Heart right ventricle (tissue), 16 donors: ENCODE measurements around the gene AGO1. TPM values are rescaled to one million over a fixed set of nuclear protein-coding genes. Genes with fewer than 3 reads are reported as not detected.
"Not testable (repeated sequence)": the region's sequence is repeated elsewhere in the genome, so short reads cannot be mapped to it uniquely, and the experiment has no call there.

Source experiments
- ATAC-seq, 8 donors: fragments of 200-7000 bp; cut with Tn5 transposase; one replicate each; pipeline ENCODE4 v1.9.1; 2020; ENCODE audit warnings: mild to moderate bottlenecking in 8 of 8, moderate library complexity in 8 of 8, moderate number of reproducible peaks in 1 of 8
- DNase-seq, 2 donors: peaks; one replicate each; pipeline ENCODE4 v3.0.0-alpha.2; 2020
- H3K27ac ChIP-seq, 10 donors: fragments of 200-600 bp; sonication (generic) in 2 of 10; one replicate each; pipeline versions ENCODE4 v1.5.0 to v1.8.0; 2020 to 2022; ENCODE audit warnings: mild to moderate bottlenecking in 3 of 10
- H3K27me3 ChIP-seq, 7 donors: fragments of 200-600 bp; one replicate each; pipeline ENCODE4 v1.8.0; 2021 to 2022; ENCODE audit warnings: mild to moderate bottlenecking in 2 of 7
- H3K36me3 ChIP-seq, 9 donors: fragments of 200-600 bp; sonication (generic) in 1 of 9; one replicate each; pipeline versions ENCODE4 v1.5.0 to v1.8.0; 2020 to 2022; ENCODE audit warnings: mild to moderate bottlenecking in 2 of 9
- H3K4me1 ChIP-seq, 9 donors: fragments of 200-600 bp; sonication (generic) in 1 of 9; one replicate each; pipeline versions ENCODE4 v1.5.0 to v1.8.0; 2020 to 2022; ENCODE audit warnings: mild to moderate bottlenecking in 4 of 9
- H3K4me3 ChIP-seq, 10 donors: fragments of 200-600 bp; sonication (generic) in 2 of 10; one replicate each; pipeline versions ENCODE4 v1.5.0 to v1.8.0; 2020 to 2022; ENCODE audit warnings: mild to moderate bottlenecking in 7 of 10, moderate library complexity in 2 of 10
- H3K9me3 ChIP-seq, 11 donors: fragments of 200-600 bp in 10 of 11; sonication (generic) in 2 of 11; one replicate each; pipeline versions ENCODE4 v1.5.0 to v1.8.0; 2013 to 2022; ENCODE audit warnings: mild to moderate bottlenecking in 2 of 11, control low read depth in 1 of 11, moderate library complexity in 1 of 11
- CTCF ChIP-seq, 9 donors: fragments of 200-600 bp; sonication (generic) in 2 of 9; IDR thresholded peaks; one replicate each; pipeline versions ENCODE4 v1.5.0 to v1.8.0; 2021 to 2022; ENCODE audit warnings: antibody characterized with exemption in 9 of 9, mild to moderate bottlenecking in 5 of 9, moderate library complexity in 1 of 9
- WGBS, 2 donors: extraction: QIAGEN DNeasy Blood & Tissue Kit; methylation state at CpG; one replicate each; pipeline ENCODE4 v1.1.7; 2013; ENCODE audit warnings: inconsistent platforms in 1 of 2; 5-methylcytosine and 5-hydroxymethylcytosine counted together
- intact Hi-C, 10 donors: fragments of 100-400 bp; cut with DNase I; formaldehyde crosslinking; loops; one replicate each; pipeline versions ENCODE4 v1.11.1 to v1.14.2; 2022
- polyA plus RNA-seq, 2 donors: library from polyadenylated mRNA; stranded (reverse); fragments of 200-250 nt; gene quantifications; one replicate each; pipeline ENCODE4 v1.2.3, GENCODE V29; 2013
- total RNA-seq, 10 donors: library from RNA; stranded (reverse); fragmentation: NEBNext Ultra II Directional in 3 of 10; extraction: Animal tissue kit (Norgen Biotek cat#: 25700) in 3 of 10; gene quantifications; one replicate each; pipeline versions ENCODE4 v1.2.1 to v1.2.4, GENCODE V29; 2021 to 2023
- donor health status: Arrhythmogenic right ventricular cardiomyopathy.
- donor health status: ischemic (EF 13 %, LVEDD 7.1; RV severe dilation, severe dysfunction).
- donor health status: healthy with polysubstance abuse.
- donor health status: DM: no; HTN: yes; CAD: no.
- donor health status: DM: no; HTN: no; CAD: no.
- donor health status: ischemic (EF 25% LVEDD 6.9; RV normal size, moderate dysfunction).
- donor health status: ischemic (EF 25% LVEDD 5.7; RV mildly dilated, moderate dysfunction).
- donor health status: healthy.
- donor health status: DM: yes; HTN: yes; CAD: no.
- donor health status: Ischemic cardiomyopathy.
- donor health status: ischemic (EF 35%, LVEDD 5.7; RV mildly dilated, moderate dysfunction).
- donor health status: nonischemic (EF 11% LVEDD 7.7; RV severe dilation, severe dysfunction).
- donor health status: DM: yes; HTN: yes; CAD: no.
- donor health status: PGD.
- donor health status: ischemic (EF 29% LVEDD 5.4; RV normal size, mild dysfunction).
- donor health status: nonischemic (EF 23%, LVEDD 6.1; RV moderate dilation, normal function).

The AGO1 gene
- total and polyA plus RNA-seq, 12 donors, result 1.9 to 26.5 (median 21.9) TPM

- 84 to 86% methylated on average over 3 of the region's 3 CpGs for WGBS, 2 donors
- no peaks in the 10 kb centered on the region for H3K27me3 ChIP-seq
- peak overlapping the region in 1 of 10 donors; percentile 10 for H3K27ac ChIP-seq
- H3K36me3 ChIP-seq, result no peaks in the 10 kb centered on the region
- ATAC-seq (no peak), DNase-seq (no peak)
- no peak overlapping the region for H3K4me3 ChIP-seq
- no peak for TF ChIP-seq CTCF (IDR thresholded peaks at IDR 0.05)
- H3K4me1 ChIP-seq, result peaks cover 0 to 40% (median 9%) of the 10 kb centered on the region in 9 donors
- H3K9me3 ChIP-seq, result no peaks in the 10 kb centered on the region
- intact Hi-C loops, result no loop called here
These were observed 16.0 kb upstream of the AGO1 start for GRCh38 chr1:35866991-35867390.

- WGBS, 2 donors, result 91 to 92% methylated on average over 34 of the region's 34 CpGs
- H3K36me3 ChIP-seq, H3K27me3 ChIP-seq, ATAC-seq, DNase-seq, H3K9me3 ChIP-seq, intact Hi-C loops, H3K4me3 ChIP-seq, H3K27ac ChIP-seq: not testable (repeated sequence)
- H3K4me1 ChIP-seq, result peaks cover 0 to 20% (median 3%) of the 10 kb centered on the region in 9 donors
These were observed 13.6 kb upstream of the AGO1 start for GRCh38 chr1:35869245-35869950.

- no peaks in the 10 kb centered on the region for H3K9me3 ChIP-seq
- H3K27ac ChIP-seq, result no peak overlapping the region
- WGBS, 2 donors, result 67 to 75% methylated on average over 2 of the region's 2 CpGs
- ATAC-seq (no peak), DNase-seq (no peak)
- no peaks in the 10 kb centered on the region for H3K36me3 ChIP-seq
- H3K4me3 ChIP-seq, result no peak overlapping the region
- intact Hi-C loops, result no loop called here
- peaks cover 0 to 6% (median 0%) of the 10 kb centered on the region in 9 donors for H3K4me1 ChIP-seq
- no peak for TF ChIP-seq CTCF (IDR thresholded peaks at IDR 0.05)
- no peaks in the 10 kb centered on the region for H3K27me3 ChIP-seq
These were observed 12.2 kb upstream of the AGO1 start for GRCh38 chr1:35870651-35871309.

- Histone ChIP-seq H3K9me3 (no peaks in the 10 kb centered on the region), H3K27me3 (no peaks in the 10 kb centered on the region), H3K27ac (no peak overlapping the region), H3K36me3 (no peaks in the 10 kb centered on the region), H3K4me1 (no peaks in the 10 kb centered on the region), H3K4me3 (no peak overlapping the region)
- no peak for DNase-seq
- intact Hi-C loops, result no loop called here
- no peak for ATAC-seq
- 83 to 85% methylated on average over 4 of the region's 4 CpGs for WGBS, 2 donors
- no peak for TF ChIP-seq CTCF (IDR thresholded peaks at IDR 0.05)
These were observed 9.7 kb upstream of the AGO1 start for GRCh38 chr1:35873243-35873750.

- 79% methylated on average over 4 of the region's 4 CpGs for WGBS, 2 donors
- DNase-seq, H3K27me3 ChIP-seq, ATAC-seq, H3K4me1 ChIP-seq, H3K9me3 ChIP-seq, intact Hi-C loops, H3K36me3 ChIP-seq, H3K4me3 ChIP-seq, H3K27ac ChIP-seq: not testable (repeated sequence)
These were observed 8.9 kb upstream of the AGO1 start for GRCh38 chr1:35874115-35874514.
